Measurements from ENCODE around the gene NCOA4.
"Not testable (repeated sequence)": the region's sequence is repeated elsewhere in the genome, so short reads cannot be mapped to it uniquely, and the experiment has no call there.

The NCOA4 gene

DNA sequence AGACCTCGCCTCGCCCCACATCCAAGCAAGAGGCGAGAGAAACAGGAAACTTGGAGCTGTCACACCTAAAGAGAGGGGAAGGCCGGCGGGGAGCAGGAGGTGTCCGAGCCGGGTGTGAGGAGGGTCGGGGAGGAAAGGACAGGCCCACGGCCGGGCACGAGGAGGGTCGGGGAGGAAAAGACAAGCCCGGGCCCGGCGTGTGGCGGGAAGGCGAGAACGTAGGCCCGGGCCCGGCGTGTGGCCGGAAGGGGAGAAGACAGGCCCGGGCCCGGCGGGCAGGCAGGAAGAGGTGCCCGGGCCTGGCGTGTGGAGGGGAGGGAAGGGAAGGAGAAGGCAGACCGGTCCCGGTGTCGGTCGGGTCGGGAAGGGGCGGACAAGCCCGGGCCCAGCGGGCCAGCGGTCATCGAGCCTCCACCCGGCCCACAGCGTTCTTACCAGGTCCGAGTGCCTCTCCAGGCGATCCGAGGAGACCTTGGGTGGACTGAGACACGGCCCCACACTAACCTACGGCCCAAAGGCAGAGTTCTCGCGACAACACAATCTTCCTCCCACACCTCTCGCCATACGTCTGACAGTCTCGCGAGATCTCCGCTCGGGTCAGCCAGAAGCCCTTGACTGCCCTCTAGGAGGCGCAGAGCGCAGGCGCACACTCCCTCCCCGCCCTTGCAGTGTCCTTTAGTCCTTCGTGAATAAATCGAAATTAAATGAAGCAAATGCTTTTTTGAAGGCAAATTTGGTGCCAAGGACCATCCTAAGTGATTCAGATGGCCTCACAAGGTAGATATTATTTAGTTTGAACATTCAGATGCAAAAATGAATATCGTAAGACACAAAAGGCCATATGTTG is at the start of gene NCOA4:
TSS of gene NCOA4 (minus strand) at position 533 of the 847 bp plus-strand sequence. CDS start 13,943 bp downstream, outside the sequence.
- no peak for FAIRE-seq
- peak; percentile 94 for DNase-seq (ENCODE audit: insufficient read length, low spot score)

DNA sequence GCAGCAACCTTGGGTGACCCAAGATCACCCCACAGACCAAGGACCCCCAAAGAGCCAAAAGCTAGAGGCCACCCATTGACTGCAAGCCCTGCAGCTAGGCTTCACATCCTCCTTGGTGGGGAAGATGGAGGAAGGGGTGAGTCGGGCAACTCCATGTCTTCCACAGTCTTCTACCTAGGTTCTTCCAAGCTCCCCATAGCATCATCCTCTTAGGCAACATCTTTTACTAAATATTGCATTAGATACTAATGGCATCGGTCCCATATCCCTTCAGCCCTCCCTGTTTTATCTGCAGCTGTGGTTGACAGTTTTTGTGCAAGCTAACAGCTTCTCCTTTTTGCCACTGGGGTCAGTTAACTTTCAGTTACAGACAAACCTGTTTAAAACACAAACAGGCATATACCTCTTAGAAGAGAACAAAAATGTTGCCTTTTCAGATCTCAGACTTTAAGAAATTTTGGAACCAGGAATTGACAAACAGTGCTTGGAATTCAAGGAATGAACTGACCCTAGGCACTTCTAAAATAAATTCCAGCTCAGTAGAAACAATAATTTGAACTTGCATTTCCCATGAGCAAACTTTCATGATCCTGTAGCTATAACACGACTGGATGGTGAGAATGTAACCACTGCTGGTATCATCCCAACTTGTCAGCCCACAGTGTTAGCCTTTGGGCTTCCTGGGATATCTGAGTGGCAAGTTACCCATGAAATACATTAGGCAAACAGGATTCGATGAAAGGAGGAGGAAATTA is 49.6 kb upstream of the NCOA4 start:
- DNase-seq (ENCODE audit: insufficient read length, low spot score): no peak
- FAIRE-seq: no peak

DNA sequence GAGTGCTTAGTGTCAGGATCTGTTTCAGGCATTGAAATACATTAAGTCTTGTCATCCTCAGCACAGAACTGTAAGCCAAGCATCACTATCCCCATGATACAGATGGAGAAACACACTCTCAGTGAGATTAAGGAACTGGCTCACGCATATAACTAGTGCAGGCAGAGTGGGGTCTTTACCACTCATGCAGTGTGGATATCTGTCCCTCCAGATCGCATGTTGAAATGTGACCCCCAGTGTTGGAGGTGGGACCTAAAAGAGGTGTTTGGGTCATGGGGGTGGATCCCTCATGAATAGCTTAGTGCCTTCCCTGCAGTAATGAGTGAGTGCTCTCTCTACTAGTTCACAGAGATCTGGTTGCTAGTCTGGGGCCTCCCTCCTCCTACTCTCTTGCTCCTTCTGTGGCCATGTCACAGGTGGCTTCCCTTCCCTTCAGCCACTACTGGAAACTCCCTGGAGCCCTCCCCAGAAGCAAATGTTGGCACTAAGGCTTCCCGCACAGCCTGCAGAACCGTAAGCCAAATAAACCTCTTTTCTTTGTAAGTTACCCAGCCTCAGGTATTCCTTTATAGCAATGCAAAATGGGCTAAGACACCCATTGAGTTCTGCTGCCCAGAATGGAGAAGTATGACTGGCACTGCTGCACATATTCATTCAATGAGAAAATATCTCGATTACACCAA is 47.4 kb upstream of the NCOA4 start:
- DNase-seq (ENCODE audit: insufficient read length, low spot score) (no peak), FAIRE-seq (no peak)

DNA sequence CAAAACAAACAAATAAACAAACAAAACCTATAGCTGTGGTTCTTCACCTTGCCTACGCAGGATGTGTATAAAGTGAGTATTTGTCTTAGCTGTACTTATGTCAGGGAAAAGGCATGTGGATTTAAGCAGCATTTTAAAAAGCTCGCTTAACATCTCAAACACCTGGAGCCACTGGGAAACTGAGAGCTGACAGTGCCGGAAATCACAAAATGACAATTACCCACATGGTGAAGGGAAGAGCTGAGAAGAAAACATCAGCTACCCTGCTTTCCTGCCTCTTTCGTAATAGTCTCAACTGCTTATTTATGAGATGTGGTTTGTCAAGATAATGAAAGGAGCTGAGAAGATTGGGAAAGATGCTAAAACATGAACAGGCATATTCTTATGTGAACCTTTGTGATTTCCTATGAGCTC is 46.7 kb upstream of the NCOA4 start:
- DNase-seq (ENCODE audit: insufficient read length, low spot score): no peak
- FAIRE-seq: no peak

DNA sequence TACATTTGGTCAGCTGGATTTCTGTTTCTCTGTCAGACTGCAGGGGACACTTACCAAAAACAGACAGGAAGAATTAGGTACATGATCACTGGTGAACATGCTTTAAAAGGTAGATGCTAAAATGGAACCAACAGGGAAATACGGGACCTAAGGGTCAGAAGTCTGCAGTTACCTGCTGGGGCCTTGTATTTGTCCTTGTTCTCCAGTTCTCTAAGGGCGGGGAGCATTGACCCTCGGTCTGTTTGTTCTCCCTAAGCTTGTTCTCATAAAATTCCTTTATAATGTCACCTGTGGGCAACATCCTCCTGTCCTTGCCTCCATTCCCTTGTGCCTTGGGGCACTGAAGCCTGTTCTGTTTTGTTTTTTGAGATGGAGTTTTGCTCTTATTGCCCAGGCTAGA is 45.4 kb upstream of the NCOA4 start:
- no peak for DNase-seq (ENCODE audit: insufficient read length, low spot score)
- FAIRE-seq: no peak

DNA sequence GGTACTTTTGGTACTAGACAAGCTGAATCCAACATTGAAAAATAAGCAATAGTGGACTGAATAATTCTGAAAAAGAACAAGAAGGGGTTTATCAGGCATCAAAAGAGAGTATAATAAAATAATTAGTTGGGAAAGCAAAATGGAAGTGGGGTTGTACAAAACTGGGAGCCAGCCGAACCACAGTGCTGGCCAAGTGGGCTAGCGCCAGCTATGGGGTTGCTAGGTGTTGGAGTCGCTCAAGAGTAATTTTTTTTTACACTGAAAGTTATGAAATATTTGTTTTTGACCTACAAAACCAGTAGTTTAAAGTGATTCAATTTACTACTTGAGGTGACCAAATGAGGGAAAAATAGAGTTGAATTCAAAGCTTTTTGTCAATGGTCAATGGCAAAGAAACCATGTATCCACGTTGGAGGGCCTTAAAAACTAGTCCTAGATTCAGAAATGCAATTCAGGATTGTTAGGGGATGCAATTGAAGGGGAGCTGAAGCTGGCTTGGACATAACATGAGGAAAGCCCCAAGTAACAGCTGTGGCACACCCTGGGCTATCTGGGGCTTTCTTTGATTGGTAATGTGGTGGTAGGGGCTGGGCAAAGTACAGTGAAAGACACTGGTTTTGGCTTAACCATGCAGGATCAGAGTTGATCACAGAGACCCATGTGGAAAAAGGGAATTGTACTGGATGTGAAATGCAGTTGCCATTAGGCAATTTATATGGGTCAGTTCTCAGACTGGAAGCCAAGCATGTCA is 43.9 kb upstream of the NCOA4 start:
- DNase-seq (ENCODE audit: insufficient read length, low spot score): no peak
- FAIRE-seq: no peak

DNA sequence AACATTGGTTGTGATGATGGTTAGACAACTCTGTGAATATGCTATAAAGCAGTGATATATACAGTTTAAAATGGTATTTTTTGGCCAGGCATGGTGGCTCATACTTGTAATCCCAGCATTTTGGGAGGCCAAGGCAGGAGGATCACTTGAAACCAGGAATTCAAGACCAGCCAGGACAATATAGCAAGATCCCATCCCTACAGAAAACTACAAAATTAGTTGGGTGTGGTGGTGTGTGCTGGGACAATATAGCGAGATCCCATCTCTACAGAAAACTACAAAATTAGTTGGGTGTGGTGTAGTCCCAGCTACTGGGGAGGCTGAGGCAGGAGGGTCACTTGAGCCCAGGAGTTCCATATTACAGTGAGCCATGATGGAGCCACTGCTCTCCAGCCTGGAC is 43.1 kb upstream of the NCOA4 start:
- DNase-seq (ENCODE audit: insufficient read length, low spot score): no peak
- FAIRE-seq: no peak

DNA sequence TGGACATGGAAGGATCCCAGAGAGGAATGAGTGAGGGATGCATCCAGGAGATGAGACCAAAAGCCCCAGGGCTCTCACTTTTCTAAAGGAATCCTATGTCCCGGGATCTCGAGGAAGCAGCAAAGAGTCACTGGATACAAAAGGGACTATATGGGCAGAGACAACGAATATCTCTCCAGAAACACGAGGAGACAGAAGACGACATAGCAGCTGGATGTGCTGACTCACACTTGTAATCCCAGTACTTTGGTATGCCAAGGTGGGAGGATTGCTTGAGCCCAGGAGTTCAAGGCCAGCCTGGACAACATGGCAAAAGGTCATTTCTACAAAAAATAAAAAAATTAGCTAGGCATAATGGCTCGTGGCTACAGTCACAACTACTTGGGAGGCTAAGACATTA is 40.3 kb upstream of the NCOA4 start:
- no peak for FAIRE-seq

DNA sequence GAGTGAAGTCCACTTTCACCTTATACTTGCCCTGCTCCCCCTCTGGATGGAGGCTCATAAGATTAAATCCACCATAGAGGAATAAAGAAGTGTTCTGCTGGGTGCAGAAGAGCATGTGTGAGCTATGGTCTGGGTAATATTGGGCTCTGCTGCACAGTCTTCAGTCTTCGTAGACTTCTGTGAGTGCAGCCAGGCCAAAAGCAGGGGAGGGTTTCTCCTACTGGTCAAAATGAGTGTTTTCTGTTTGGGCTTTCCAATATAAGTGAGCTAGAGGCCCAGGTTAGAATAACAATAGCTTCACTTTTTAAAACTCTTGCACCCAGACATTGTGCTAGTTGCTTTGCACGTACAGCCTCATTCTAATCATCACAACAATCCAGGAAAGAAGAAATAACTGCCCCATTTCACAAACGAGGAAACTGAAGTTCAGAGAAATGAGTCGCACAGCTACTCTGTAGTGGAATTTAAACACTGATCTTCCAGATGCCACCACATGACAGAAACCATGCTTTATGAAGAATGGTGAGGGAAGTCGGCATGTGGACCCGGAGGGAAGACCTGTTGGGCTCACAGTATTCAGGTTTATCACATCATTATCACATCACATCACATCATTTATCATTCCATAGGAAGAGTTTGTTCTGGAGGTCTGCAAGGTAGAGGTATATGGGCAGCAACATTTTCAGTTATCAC is 39.5 kb upstream of the NCOA4 start:
- FAIRE-seq: no peak

More for the DNA sequence above, 40.3 kb upstream of the NCOA4 start:
- no peak for DNase-seq (ENCODE audit: insufficient read length, low spot score)

DNA sequence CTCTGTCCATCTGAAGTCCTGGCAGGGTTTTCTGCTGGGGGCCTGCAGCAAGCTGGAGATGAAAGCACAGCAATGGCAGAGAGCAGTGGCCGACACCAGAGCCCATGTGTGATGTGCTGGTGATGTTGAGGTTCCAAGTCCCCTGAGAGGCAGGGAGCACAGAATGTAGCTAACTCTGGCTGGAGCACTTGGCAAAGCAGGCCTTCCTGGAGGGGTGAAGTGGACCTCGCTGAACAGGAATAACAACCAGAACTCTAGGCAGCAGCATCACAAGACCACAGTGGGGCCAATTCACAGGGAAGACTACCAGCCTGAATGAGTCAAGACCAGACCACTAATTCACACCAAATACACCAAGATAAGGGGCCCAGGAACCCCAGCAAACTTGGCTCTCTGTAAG is 38.5 kb upstream of the NCOA4 start:
- DNase-seq (ENCODE audit: insufficient read length, low spot score): no peak

More for the DNA sequence above, 39.5 kb upstream of the NCOA4 start:
- no peak for DNase-seq (ENCODE audit: insufficient read length, low spot score)

DNA sequence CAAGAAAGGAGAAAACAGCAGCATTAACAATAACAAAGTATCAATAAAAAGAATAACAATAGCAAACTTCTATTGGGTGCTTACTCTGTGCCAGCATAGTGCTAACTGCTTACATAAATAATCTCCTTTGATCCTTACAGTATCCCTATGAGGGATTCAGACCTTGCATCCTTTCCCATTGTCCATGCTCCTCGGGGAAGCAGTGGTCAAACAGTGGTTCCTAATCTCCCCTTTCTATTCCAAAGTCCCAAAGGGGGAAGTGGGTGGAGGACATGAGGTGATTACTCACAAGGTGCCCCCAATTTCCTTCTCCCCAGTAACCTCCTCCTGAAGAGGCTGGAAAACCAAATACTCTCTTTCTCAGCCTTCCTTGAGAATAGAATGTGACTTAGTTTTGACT is 37.7 kb upstream of the NCOA4 start:
- FAIRE-seq (no peak), DNase-seq (ENCODE audit: insufficient read length, low spot score) (no peak)

More for the DNA sequence above, 38.5 kb upstream of the NCOA4 start:
- no peak for FAIRE-seq

DNA sequence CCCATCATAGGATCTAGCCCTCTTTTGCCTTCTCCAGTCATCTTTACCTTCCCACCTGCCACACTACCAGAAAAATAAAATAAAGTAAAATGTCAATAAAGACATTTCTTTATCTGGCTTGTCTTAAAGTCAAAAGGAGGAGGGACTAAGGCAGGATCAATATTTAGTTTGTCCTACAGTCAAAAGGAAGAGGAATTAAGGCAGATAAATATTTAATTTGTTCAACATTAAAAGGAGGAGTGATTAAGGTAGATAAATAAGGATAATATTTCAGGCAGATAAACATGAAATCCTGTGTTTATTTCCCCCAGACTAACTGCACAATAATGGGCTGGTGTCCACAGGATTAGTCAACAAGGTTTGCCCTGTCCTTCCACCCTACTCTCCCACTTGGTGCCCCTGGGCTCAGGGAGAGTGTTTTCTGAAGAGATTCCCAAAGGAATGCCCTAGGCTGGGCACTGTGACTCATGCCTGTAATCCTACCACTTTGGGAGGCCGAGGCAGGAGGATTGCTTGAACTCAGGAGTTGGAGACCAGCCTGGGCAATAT is 33.9 kb upstream of the NCOA4 start:
- DNase-seq (ENCODE audit: insufficient read length, low spot score) (no peak), FAIRE-seq (no peak)

DNA sequence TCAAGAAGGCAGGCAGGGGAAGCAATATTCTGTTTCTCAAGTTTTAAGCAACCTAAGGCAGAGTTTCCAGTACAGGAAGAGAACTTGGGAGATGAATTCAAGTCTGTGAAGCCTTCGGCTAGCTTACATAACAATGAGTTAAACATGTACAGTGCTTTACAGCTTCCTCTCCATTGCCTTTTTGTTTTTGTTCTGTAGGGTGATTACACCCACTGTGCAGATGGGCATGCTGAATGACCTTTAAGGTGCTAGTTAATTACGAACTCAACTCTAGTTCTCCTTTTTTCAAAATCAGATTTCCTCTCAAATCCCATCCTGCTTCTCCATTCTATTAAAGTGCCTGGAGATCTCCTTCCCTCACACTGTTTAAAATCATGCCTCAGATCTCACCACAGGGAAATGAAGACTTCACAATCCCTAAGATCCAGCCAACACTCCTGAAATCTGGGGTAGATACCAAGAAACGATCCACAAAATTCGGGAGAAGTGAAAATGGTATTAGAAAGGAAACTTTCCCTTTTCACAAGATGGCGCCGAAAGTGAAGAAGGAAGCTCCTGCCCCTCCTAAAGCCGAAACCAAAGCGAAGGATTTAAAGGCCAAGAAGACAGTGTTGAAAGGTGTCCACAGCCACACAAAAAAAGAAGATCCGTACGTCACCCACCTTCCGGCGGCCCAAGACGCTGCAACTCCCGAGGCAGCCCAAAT is 32.5 kb upstream of the NCOA4 start:
- DNase-seq (ENCODE audit: insufficient read length, low spot score) (no peak), FAIRE-seq (no peak)

DNA sequence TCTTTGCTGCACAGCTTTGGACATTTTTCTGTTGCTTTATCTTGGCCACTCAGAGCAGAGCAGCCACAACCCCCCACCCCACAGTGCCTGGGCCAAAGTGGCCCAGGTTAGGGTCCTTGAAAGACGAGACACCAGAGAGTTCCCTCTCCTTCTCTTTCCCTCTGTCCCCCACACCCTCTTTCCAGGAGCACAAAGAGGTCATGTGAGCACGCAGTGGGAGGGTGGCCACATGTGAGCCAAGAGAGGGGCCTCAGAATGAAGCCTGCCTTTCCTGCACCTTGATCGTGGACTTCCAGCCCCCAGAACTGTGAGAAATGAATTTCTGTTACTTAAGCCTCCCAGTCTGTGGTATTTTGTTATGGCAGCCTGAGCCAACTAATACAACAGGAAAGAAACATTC is 30.3 kb upstream of the NCOA4 start:
- FAIRE-seq (no peak), DNase-seq (ENCODE audit: insufficient read length, low spot score) (no peak)

DNA sequence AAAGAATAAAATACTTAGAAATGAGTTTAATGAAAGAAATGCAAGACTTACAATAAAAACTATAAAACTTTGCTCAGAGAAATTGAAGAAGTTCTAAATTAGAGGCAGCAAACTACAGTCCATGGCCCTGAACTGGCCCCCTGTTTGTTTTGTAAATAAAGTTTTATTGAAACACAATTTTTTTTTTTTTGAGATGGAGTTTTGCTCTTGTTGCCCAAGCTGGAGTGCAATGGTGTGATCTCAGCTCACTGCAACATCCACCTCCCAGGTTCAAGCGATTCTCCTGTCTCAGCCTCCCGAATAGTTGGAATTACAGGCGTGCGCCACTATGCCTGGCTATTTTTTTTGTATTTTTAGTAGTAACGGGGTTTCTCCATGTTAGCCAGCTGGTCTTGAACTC is 27.5 kb upstream of the NCOA4 start:
- not testable (repeated sequence) for FAIRE-seq; DNase-seq (ENCODE audit: insufficient read length, low spot score)

DNA sequence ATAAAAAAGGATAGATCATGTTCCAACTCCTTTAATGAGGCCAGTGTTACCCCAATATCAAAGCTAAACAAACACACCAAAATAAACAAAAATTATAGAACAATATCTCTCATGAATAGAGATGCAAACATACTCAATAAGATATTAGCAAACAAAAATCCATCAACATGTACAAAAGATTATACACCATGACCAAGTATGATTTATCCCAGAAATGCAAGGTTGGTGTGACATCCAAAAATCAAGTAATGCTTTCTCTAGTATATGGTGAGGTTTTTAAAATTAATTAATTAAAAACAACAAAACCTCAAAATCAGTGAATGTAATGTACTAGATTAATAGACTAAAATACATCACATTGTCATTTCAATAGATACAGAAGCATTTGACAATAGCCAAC is 26.6 kb upstream of the NCOA4 start:
- FAIRE-seq (no peak), DNase-seq (ENCODE audit: insufficient read length, low spot score) (no peak)

DNA sequence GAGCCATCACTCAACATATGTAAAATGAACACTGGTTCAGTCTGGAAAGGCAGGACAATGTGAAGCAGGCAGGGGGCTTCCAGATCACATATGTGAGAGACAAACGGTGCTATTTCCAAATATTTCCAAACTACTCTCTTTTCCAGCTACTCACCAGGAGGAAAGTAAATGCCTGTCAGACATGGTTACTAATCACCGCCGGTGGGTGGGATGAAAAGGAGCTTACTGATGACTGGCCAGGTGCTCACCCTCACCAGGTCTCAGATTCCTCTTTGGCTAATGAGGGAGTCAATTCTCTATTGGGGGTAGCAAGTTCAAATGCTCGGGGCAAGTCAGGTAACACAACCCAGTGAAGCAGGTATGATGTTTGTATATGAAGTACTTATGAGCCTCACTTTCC is 25.3 kb upstream of the NCOA4 start:
- FAIRE-seq (no peak), DNase-seq (ENCODE audit: insufficient read length, low spot score) (no peak)

DNA sequence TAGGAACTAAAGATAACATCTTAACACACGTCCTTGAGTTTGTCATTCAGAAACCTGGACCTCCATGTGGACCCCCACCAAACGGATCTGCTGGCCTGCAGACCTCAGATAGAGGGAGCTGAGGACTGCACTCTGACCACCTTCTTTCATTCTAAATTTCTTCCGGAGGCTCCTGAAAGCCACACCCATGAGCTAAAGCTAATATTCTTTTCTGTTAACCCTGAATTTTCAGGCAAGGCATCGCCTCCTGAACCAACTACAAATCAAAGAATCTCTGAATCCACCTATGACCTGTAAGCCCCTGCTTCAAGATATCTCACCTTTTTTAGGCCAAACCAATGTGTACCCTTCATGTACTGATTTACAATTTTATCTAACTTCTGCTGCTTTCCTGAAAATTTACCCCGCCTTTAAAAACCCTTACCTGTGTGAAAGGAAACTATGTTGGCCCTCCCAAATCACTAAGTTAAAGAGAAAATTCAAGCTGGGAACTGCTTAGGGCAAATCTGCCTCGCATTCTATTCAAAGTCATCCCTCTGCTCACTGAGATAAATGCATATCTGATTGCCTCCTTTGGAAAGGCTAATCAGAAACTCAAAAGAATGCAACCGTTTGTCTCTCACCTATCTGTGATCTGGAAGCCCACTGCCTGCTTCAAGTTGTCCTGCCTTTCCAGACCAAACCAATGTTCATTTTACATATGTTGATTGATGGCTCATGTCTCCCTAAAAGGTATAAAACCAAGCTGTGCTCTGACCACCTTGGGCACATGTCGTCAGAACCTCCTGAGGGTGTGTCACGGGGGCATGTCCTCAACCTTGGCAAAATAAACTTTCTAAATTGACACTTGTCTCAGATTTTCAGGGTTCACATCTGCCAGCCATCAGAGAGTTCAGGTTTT is 23.4 kb upstream of the NCOA4 start:
- no peak for DNase-seq (ENCODE audit: insufficient read length, low spot score)
- FAIRE-seq: no peak
